Measurements from ENCODE around the gene RIPK4.

Gene RIPK4

DNA sequence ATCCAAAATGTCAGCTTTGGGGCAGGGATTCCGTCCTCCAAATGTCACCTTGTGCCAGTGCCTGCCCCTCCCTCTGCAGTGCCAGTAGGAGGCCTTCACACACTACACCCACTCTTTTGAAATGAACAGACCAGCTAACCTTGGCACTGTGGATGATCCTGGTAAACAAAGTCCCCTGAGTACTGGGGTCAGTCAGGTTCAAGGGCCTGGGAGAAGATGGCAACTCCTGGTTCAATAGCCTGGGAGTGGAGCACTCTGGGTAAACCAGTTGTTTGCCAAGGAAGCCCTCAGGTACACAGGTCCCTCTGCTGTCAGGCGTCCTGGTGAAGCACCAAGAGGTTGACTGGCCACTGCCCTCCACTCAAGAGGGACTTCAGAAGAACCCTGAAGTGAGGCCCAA, 30.4 kb downstream of the RIPK4 start:
- Histone ChIP-seq H3K27me3 (ENCODE audit: control insufficient read depth in 1 of 2, insufficient read depth in 2 of 2, low read length in 2 of 2) (peaks cover 8 to 10% of the 10 kb centered on the region in 2 donors), H3K27ac (ENCODE audit: low read length) (no peak overlapping the region), H3K4me1 (ENCODE audit: control insufficient read depth, insufficient read depth, low read length) (no peaks in the 10 kb centered on the region), H3K9me3 (ENCODE audit: control insufficient read depth in 2 of 2, low read length in 2 of 2) (peaks cover 3 to 17% of the 10 kb centered on the region in 2 donors), H3K4me3 (ENCODE audit: low read length in 2 of 2) (no peak overlapping the region), H3K9ac (ENCODE audit: low read length in 2 of 2) (no peak overlapping the region), H3K36me3 (ENCODE audit: control insufficient read depth in 2 of 2, insufficient read depth in 2 of 2, low read length in 2 of 2) (no peaks in the 10 kb centered on the region)

DNA sequence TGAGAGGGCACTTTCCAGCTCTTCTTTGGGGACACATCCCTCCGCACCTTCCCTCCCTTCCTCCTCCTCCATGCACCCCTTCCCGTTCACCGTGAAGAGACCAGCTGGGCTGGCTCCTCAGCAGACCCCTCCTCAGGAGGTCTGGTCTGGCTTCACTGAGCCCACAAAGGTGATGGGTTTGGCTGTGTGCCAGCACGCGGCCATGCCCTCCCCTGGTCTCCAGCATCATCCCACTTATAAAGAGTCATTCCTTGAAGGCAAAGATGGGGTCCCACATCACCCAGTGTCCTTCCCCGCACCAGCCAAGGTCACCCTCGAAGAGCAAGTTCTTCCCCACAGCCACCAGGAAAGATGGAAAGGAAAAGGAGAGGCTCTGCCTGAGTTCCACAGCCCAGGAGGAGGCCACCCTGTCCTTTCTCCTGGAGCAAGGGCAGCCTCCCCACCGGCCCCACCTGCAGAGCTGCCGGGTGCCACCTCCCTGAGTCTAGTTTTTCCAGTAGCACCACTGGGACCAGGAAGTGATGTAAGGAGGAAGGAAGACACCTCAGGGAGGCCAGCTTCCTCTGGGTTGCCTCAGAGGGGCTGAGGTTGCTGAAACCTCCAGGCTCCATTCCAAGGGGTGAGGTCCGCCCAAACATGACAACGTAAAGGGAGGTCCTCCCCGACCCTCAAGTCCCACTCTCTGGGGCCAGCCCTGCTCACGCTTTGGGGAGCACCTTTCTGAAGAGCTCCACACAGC, 32.7 kb downstream of the RIPK4 start:
- Histone ChIP-seq H3K36me3 (ENCODE audit: control insufficient read depth in 2 of 2, insufficient read depth in 2 of 2, low read length in 2 of 2) (no peaks in the 10 kb centered on the region), H3K4me1 (ENCODE audit: control insufficient read depth, insufficient read depth, low read length) (no peaks in the 10 kb centered on the region), H3K9ac (ENCODE audit: low read length in 2 of 2) (no peak overlapping the region), H3K27ac (ENCODE audit: low read length) (no peak overlapping the region), H3K4me3 (ENCODE audit: low read length in 2 of 2) (no peak overlapping the region), H3K9me3 (ENCODE audit: control insufficient read depth in 2 of 2, low read length in 2 of 2) (peaks cover 3 to 15% of the 10 kb centered on the region in 2 donors), H3K27me3 (ENCODE audit: control insufficient read depth in 1 of 2, insufficient read depth in 2 of 2, low read length in 2 of 2) (peaks cover 10 to 13% of the 10 kb centered on the region in 2 donors)

DNA sequence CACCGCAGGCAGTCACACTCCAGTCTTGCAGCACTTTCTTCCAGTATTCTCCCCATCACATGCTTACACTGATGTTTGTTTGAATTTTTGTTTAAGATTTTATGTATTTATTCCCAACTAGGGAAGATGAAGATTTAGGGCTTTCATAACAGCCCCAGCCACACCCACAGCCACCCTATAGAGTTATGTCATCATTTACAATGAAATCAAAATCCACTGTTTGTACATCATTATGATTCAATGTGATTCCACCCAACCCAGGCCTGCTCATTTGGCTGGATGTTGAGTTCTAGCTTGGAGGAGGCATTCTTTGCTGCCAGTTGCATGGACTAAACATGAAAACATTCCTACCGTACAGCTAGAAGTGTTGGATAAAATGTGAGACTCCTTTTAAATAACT, 35.8 kb downstream of the RIPK4 start:
- no peak overlapping the region for H3K9ac ChIP-seq (ENCODE audit: low read length in 2 of 2)
- peaks cover 22 to 23% of the 10 kb centered on the region in 2 donors for H3K27me3 ChIP-seq (ENCODE audit: control insufficient read depth in 1 of 2, insufficient read depth in 2 of 2, low read length in 2 of 2)
- H3K27ac ChIP-seq (ENCODE audit: low read length) = no peak overlapping the region
- H3K4me3 ChIP-seq (ENCODE audit: low read length in 2 of 2) = no peak overlapping the region
- no peaks in the 10 kb centered on the region for H3K36me3 ChIP-seq (ENCODE audit: control insufficient read depth in 2 of 2, insufficient read depth in 2 of 2, low read length in 2 of 2)
- no peaks in the 10 kb centered on the region for H3K4me1 ChIP-seq (ENCODE audit: control insufficient read depth, insufficient read depth, low read length)
- peaks cover 0 to 7% of the 10 kb centered on the region in 2 donors for H3K9me3 ChIP-seq (ENCODE audit: control insufficient read depth in 2 of 2, low read length in 2 of 2)

DNA sequence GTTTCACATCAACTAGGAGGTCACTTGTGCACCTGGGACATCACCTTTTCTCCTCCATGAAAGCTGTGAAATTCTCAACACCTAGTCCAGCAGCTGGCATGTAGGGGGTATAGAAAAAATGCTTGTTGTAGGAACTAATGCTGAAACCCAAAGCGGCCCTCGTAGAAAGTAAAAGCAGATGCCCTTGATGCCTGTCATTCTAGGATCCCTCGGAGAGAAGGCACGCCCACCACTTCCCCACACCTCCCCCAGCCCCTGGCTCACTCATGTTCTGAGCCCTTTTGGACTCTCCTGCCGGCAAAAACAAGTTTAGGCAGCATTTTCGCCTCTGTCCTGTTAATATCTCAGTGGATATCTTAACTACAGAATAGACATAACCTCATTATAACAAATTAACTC, 36.5 kb downstream of the RIPK4 start:
- Histone ChIP-seq H3K4me3 (ENCODE audit: low read length in 2 of 2) (no peak overlapping the region), H3K9ac (ENCODE audit: low read length in 2 of 2) (no peak overlapping the region), H3K27ac (ENCODE audit: low read length) (no peak overlapping the region), H3K27me3 (ENCODE audit: control insufficient read depth in 1 of 2, insufficient read depth in 2 of 2, low read length in 2 of 2) (peaks cover 29 to 31% of the 10 kb centered on the region in 2 donors), H3K4me1 (ENCODE audit: control insufficient read depth, insufficient read depth, low read length) (no peaks in the 10 kb centered on the region), H3K9me3 (ENCODE audit: control insufficient read depth in 2 of 2, low read length in 2 of 2) (peaks cover 0 to 7% of the 10 kb centered on the region in 2 donors), H3K36me3 (ENCODE audit: control insufficient read depth in 2 of 2, insufficient read depth in 2 of 2, low read length in 2 of 2) (no peaks in the 10 kb centered on the region)

DNA sequence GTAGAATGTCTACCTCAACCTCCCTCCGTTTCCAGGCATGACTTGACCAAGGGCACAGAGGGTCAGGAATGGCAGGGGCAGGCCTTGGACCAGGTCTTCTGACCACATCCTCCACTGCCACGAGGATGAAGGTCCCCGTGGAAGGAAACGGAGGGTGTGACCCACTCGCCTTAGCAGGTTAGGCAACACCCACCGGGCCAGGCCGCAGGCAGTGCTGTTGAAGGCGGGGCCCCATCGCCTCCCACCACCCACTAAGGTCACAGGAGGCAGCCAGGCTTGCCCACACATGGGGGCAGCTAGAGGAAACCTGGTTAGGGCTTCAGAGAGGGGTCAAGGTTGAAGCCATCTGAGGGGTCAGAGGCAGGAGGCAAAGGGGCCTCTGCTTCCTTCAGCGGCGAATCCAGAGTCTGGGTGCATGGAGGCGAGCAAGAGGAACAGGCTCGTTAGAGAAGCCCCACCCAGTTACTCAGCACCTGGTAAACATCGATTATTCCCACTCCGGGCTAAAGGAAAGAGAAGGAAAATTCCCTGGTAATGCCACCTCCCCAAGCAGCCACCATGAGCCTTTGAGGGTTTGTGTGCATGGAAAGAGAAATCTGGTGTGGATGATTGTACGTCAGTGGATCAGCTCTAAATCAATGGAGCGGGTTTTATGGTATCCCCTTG, 37.0 kb downstream of the RIPK4 start:
- Histone ChIP-seq H3K36me3 (ENCODE audit: control insufficient read depth in 2 of 2, insufficient read depth in 2 of 2, low read length in 2 of 2) (no peaks in the 10 kb centered on the region), H3K27ac (ENCODE audit: low read length) (no peak overlapping the region), H3K9ac (ENCODE audit: low read length in 2 of 2) (no peak overlapping the region), H3K9me3 (ENCODE audit: control insufficient read depth in 2 of 2, low read length in 2 of 2) (peaks cover 0 to 7% of the 10 kb centered on the region in 2 donors), H3K4me3 (ENCODE audit: low read length in 2 of 2) (no peak overlapping the region), H3K4me1 (ENCODE audit: control insufficient read depth, insufficient read depth, low read length) (no peaks in the 10 kb centered on the region), H3K27me3 (ENCODE audit: control insufficient read depth in 1 of 2, insufficient read depth in 2 of 2, low read length in 2 of 2) (peaks cover 31 to 32% of the 10 kb centered on the region in 2 donors)

DNA sequence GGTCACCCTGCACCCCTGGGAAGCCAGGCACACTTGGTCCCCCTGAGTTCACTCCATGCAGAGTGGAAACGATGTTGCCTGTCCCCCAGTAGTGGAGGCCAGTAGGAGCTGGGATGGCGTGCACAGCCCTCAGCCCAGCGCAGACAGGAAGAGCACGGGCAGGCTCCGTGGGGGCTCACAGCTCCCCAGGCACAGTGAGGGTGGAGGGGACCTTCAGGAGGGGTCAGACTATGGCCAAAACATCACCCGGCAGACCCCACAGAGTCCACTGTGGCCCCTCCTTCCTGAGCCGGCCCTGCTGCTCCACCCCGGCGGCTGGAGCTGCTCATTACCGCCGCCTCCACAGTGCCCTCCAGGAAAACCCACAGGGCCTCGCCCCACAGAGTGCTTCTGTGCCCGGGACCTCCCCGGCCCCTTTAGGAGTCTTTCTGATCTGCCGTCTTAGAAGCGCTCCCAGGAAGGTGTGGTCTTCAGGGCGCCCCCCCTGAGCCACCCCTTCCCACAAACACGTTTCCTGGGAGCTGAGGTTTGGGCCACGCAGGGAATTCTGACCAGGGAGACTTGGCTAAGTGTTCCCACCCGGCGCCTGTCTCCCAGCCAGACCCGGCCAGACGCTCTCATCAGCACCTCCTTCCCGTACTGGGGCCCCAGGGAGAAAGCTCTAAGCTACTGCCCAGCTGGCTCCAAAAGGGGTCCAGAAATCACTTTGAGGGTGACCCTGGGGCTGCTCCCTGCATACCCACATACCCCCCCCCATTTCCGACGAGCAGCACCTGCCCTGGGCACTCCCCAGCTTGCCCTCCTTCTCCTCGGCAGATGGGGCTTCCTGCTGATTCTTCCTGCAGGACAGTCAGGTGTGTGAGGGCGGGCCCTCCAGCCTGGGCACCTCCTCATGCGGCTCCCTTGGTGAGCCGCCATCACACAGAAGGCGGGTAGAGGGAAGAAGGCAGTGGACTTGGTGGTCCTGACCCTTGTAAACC, 38.8 kb downstream of the RIPK4 start:
- Histone ChIP-seq H3K4me1 (ENCODE audit: control insufficient read depth, insufficient read depth, low read length) (no peaks in the 10 kb centered on the region), H3K9ac (ENCODE audit: low read length in 2 of 2) (no peak overlapping the region), H3K36me3 (ENCODE audit: control insufficient read depth in 2 of 2, insufficient read depth in 2 of 2, low read length in 2 of 2) (no peaks in the 10 kb centered on the region), H3K9me3 (ENCODE audit: control insufficient read depth in 2 of 2, low read length in 2 of 2) (peaks cover 0 to 4% of the 10 kb centered on the region in 2 donors), H3K4me3 (ENCODE audit: low read length in 2 of 2) (no peak overlapping the region), H3K27me3 (ENCODE audit: control insufficient read depth in 1 of 2, insufficient read depth in 2 of 2, low read length in 2 of 2) (peaks cover 25 to 34% of the 10 kb centered on the region in 2 donors), H3K27ac (ENCODE audit: low read length) (no peak overlapping the region)

DNA sequence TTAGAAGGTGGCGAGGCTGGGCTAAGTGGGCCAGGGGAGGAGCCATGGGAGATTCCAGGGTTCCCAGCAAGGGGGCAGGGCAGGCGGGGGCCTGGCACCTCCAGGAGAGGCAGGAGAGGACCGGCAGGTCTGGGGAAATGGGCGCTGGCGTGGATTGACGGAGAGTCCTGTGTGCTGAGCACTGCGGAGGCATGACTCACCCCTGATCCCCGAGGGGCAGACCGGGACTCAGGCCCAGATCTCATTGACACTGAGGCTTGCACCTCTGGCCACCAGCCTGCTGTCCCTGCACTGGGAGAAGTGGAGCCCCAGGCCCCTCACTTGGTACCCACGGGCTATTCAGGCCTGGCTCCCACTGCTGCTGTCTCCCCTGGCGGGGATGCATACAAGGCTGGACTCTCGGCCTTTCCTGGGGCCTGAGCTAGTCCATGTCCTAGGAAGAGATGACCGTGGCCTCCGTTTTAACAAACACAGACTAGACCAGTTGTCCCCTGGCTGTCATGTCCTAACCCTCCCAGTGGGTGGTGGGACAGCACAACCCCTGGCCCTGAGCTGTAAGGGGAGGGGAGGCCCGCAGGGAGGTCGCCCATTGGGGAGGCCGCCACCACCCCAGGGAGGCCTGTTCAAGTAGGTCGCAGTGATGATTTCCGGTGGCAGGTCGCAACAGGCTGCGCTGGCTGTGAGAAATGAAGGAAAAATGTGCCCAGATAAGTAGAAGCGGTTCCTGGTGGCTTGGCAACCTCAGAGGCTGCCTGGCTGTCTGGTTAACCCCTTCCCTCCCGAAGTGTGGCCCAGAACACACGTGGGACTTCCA, 39.7 kb downstream of the RIPK4 start:
- H3K27ac ChIP-seq (ENCODE audit: low read length) = no peak overlapping the region
- H3K4me1 ChIP-seq (ENCODE audit: control insufficient read depth, insufficient read depth, low read length) = no peaks in the 10 kb centered on the region
- no peak overlapping the region for H3K9ac ChIP-seq (ENCODE audit: low read length in 2 of 2)
- peaks cover 25 to 34% of the 10 kb centered on the region in 2 donors for H3K27me3 ChIP-seq (ENCODE audit: control insufficient read depth in 1 of 2, insufficient read depth in 2 of 2, low read length in 2 of 2)
- no peaks in the 10 kb centered on the region for H3K36me3 ChIP-seq (ENCODE audit: control insufficient read depth in 2 of 2, insufficient read depth in 2 of 2, low read length in 2 of 2)
- H3K4me3 ChIP-seq (ENCODE audit: low read length in 2 of 2) = no peak overlapping the region
- no peaks in the 10 kb centered on the region for H3K9me3 ChIP-seq (ENCODE audit: control insufficient read depth in 2 of 2, low read length in 2 of 2)

DNA sequence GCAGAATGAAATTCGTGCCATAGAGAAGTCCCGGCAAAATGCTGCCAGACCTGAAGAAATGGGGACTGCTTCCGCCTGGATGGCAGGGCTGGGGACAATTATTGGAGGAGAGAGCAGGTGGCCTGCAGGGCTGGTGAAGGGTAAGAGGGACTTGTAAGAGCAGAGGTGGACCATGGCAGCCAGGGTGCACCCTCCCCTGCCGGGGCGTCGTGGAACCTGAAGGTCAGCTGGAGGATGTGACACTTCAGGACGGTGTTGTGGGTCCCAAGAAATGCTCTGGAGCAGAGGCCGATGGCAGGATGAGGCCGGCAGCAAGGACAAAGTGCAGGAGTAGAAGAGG, 40.3 kb downstream of the RIPK4 start:
- Histone ChIP-seq H3K27ac (ENCODE audit: low read length) (no peak overlapping the region), H3K27me3 (ENCODE audit: control insufficient read depth in 1 of 2, insufficient read depth in 2 of 2, low read length in 2 of 2) (peaks cover 25 to 34% of the 10 kb centered on the region in 2 donors), H3K9ac (ENCODE audit: low read length in 2 of 2) (no peak overlapping the region), H3K4me1 (ENCODE audit: control insufficient read depth, insufficient read depth, low read length) (no peaks in the 10 kb centered on the region), H3K9me3 (ENCODE audit: control insufficient read depth in 2 of 2, low read length in 2 of 2) (no peaks in the 10 kb centered on the region), H3K36me3 (ENCODE audit: control insufficient read depth in 2 of 2, insufficient read depth in 2 of 2, low read length in 2 of 2) (no peaks in the 10 kb centered on the region), H3K4me3 (ENCODE audit: low read length in 2 of 2) (no peak overlapping the region)

DNA sequence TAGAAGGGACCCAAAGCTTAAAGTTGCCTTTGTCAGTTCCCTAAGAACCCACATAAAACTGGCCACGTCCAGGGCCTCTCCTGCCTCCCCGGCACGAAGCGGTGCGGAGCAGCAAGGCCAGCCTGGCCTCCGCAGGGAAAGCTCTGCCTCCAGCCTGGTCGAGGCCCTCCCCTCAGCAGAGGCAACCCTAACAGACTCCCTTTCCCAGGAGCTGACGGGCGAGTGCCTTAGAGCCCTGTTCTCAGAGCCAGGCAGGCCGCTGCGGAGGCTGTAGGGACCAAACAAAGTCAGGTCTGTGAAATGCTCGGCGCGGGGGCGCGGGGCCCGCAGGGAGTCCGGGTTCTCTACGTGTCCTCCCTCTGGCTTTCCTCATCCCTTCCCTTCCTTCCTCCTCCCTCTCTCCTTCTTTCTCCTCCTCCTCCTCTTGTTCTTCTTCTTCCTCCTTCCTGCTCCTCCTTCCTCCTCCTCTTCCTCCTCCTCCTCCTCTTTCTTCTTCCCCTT, 40.7 kb downstream of the RIPK4 start:
- H3K27me3 ChIP-seq (ENCODE audit: control insufficient read depth in 1 of 2, insufficient read depth in 2 of 2, low read length in 2 of 2) = peaks cover 25 to 35% of the 10 kb centered on the region in 2 donors
- no peaks in the 10 kb centered on the region for H3K4me1 ChIP-seq (ENCODE audit: control insufficient read depth, insufficient read depth, low read length)
- H3K9me3 ChIP-seq (ENCODE audit: control insufficient read depth in 2 of 2, low read length in 2 of 2) = no peaks in the 10 kb centered on the region
- H3K4me3 ChIP-seq (ENCODE audit: low read length in 2 of 2) = no peak overlapping the region
- H3K36me3 ChIP-seq (ENCODE audit: control insufficient read depth in 2 of 2, insufficient read depth in 2 of 2, low read length in 2 of 2) = no peaks in the 10 kb centered on the region
- H3K9ac ChIP-seq (ENCODE audit: low read length in 2 of 2) = no peak overlapping the region
- no peak overlapping the region for H3K27ac ChIP-seq (ENCODE audit: low read length)
